ENCODE measurements around the gene RETREG1. TPM values are rescaled to one million over a fixed set of nuclear protein-coding genes. Genes with fewer than 3 reads are reported as not detected.
"Not testable (repeated sequence)": the region's sequence is repeated elsewhere in the genome, so short reads cannot be mapped to it uniquely, and the experiment has no call there.

Gene RETREG1
- total RNA-seq, 2 experiments from 2014 or later: 17.7 to 23.3 TPM

DNA sequence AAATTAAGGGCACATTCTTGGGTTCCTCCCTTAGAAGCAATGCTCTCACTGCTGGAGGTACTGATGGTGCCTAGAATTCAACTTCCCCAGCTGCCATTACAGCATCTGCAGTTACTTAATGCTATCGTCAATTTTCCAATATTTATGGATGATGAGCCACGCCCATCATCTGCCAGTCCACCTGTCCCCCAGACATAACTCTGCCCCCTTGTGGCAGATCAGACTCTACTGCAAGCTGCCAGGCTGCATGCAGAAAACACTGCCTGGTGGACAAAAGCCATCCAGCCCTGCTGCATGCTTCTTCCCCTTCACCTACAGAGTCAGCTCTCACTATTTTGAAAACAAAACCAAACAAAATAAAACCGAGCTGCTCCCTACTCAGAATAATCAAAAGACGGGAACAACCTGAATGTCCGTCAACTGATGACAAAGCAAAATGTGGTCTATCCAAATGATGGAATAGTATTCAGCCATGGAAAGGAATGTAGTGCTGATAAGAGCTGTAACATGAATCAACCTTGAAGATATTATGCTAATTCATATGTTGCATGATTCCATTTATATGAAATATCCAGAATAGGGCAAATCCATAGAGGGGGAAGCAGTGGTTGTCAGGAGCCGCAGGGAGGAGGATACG lies 66.4 kb downstream of the RETREG1 start:
- CTCF ChIA-PET: interaction anchor here (0.6 to 3.0 kb wide), 14 partner anchors 9 to 256 kb away, joined by 3 to 17 read pairs (median 3); no protein-coding TSS in a partner anchor
- peaks cover 37% of the 10 kb centered on the region for H3K4me1 Mint-ChIP-seq
- ATAC-seq: peak; percentile 62
- no peak overlapping the region for H3K27ac Mint-ChIP-seq
- H3K36me3 Mint-ChIP-seq (ENCODE audit: low read depth): no peaks in the 10 kb centered on the region
- H3K4me3 Mint-ChIP-seq: no peak overlapping the region
- no peaks in the 10 kb centered on the region for H3K9me3 Mint-ChIP-seq (ENCODE audit: low read depth)
- peak; percentile 63 for DNase-seq
- POLR2A ChIA-PET: no interaction called here
- intact Hi-C loops (cut with DNase I, micrococcal nuclease): loop anchor here (1.0 to 5.0 kb wide), 5 partner anchors 61 to 390 kb away; partner anchors contain the start of gene ZNF622 (in 1 of the 2)
- H3K27me3 Mint-ChIP-seq: no peaks in the 10 kb centered on the region

DNA sequence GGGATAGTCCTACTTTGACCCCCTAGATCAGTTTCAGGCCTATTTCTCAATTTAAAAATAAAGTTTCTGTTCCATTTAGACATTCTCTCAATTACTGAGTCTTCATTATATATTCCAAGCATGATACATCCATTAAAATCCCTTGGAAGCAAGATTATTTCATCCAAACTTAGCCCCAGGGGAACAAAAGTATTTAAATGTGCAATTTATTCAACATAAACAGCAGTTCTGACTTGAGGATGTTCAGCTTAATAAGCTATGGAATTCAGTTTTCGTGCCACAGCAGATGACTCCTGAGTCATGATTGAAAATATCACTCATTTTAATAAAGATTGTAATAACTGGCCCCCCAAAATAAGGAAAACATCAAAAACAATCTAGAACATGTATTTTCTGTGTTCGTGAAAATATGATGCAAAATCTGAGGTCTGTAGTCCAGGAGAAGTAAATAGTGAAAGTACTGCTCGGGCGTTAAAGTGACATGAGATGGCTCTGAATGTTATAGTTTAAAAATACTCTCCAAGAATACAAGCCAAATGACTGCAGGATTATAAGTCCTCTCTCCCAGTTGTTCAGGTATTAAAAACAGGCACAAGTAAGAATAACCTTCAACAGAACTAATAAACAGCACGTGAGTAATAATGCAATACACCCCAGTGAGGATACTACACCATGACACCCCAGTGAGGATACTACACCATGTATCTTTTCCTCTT lies 67.1 kb downstream of the RETREG1 start:
- Mint-ChIP-seq H3K4me3 (no peak overlapping the region), H3K27me3 (no peaks in the 10 kb centered on the region), H3K4me1 (peaks cover 37% of the 10 kb centered on the region), H3K36me3 (ENCODE audit: low read depth) (no peaks in the 10 kb centered on the region), H3K27ac (no peak overlapping the region), H3K9me3 (ENCODE audit: low read depth) (no peaks in the 10 kb centered on the region)
- ATAC-seq (no peak), DNase-seq (no peak)
- ChIA-PET CTCF (interaction anchor here (0.8 to 2.1 kb wide), 9 partner anchors 9 to 177 kb away, joined by 3 to 6 read pairs (median 3); no protein-coding TSS in a partner anchor), POLR2A (no interaction called here)
- intact Hi-C loops (cut with DNase I, micrococcal nuclease): loop anchor here (1.0 to 5.0 kb wide), 5 partner anchors 60 to 389 kb away; partner anchors contain the start of gene ZNF622 (in 1 of the 2)

DNA sequence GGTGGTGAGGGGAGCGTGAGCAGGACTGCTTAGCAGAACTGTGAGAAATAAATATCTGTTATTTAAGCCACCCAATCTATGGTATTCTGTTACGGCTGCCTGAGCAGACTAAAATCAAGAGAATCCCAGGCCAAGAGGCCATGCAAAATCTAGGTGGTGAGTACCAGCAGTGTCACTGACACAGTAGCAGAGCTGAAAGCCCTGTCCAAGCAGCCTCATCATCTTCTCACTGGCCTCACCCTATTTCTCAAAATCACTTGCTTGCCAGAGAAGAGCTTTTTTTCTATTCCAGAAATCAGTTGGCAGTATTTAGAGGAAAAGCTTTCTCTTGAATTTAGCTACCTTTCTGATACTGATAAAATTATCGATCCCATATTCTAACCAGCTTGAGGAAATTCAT lies 68.0 kb downstream of the RETREG1 start:
- CTCF ChIA-PET: interaction anchor here (0.8 to 1.7 kb wide), 6 partner anchors 10 to 117 kb away, joined by 3 to 5 read pairs (median 4); no protein-coding TSS in a partner anchor
- no peak for DNase-seq
- H3K36me3 Mint-ChIP-seq (ENCODE audit: low read depth): peaks cover 2% of the 10 kb centered on the region
- no peaks in the 10 kb centered on the region for H3K27me3 Mint-ChIP-seq
- intact Hi-C loops (cut with DNase I, micrococcal nuclease): no loop called here
- ATAC-seq: no peak
- peaks cover 40% of the 10 kb centered on the region for H3K4me1 Mint-ChIP-seq
- H3K27ac Mint-ChIP-seq: no peak overlapping the region
- H3K4me3 Mint-ChIP-seq: no peak overlapping the region
- POLR2A ChIA-PET: no interaction called here
- no peaks in the 10 kb centered on the region for H3K9me3 Mint-ChIP-seq (ENCODE audit: low read depth)

DNA sequence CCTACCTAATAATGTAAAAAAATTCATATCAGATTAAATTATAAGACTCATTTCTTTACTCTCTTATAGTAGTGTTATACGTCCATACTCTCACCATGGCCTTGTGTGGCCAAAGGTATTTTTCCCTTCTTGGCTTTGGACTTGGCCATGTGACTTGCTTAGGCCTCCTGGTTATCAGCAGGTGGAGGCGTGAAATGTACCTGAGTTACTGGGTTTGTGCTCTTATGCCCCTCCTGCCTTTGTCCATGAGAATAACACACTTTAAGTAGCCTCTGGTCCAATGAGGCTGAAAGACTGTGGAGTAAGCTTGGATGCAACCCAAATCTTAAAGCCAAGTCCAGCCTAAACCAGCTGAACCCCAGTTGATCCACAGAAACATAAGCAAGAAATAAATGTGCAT lies 68.7 kb downstream of the RETREG1 start:
- POLR2A ChIA-PET: no interaction called here
- Mint-ChIP-seq H3K36me3 (ENCODE audit: low read depth) (peaks cover 2% of the 10 kb centered on the region), H3K27ac (no peak overlapping the region), H3K27me3 (no peaks in the 10 kb centered on the region), H3K4me3 (no peak overlapping the region), H3K9me3 (ENCODE audit: low read depth) (no peaks in the 10 kb centered on the region), H3K4me1 (peaks cover 46% of the 10 kb centered on the region)
- no peak for DNase-seq
- intact Hi-C loops (cut with DNase I, micrococcal nuclease): no loop called here
- CTCF ChIA-PET: interaction anchor here (1.0 kb wide), 1 partner anchor 78 kb away, joined by 3 read pairs; no protein-coding TSS in a partner anchor
- ATAC-seq: no peak

DNA sequence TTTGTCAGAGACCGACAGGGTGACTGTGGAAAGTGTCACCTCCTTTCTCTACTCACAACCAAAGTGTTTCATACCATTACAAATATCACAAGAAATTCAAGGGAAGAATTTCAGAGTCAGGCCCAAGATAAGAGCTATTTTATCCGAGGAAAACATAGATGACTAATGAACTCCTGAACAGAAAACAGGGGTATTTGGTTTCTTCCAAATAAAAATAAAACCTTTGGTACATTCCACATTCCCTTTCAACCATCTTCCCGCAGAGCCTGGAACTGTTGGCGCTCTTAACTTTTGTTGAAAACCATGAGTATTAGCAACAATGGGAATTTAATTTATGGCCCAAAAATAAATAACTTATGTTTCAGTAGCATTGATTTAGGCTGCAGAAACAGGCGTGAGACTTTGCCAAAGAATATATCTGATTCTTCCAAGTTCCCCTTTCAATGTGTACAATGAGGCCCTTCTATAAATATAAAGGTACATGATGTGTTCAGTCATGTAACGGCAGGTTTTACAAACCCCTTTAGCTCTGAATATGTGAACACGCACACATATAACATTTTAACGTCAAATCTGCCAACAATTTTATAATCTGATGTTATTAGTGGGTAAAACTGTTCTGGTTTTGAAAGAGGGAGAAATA lies 69.5 kb downstream of the RETREG1 start:
- intact Hi-C loops (cut with DNase I, micrococcal nuclease): no loop called here
- CTCF ChIA-PET: interaction anchor here (0.8 to 1.1 kb wide), 4 partner anchors 9 to 387 kb away, joined by 3 to 5 read pairs (median 4); no protein-coding TSS in a partner anchor
- H3K27ac Mint-ChIP-seq: no peak overlapping the region

DNA sequence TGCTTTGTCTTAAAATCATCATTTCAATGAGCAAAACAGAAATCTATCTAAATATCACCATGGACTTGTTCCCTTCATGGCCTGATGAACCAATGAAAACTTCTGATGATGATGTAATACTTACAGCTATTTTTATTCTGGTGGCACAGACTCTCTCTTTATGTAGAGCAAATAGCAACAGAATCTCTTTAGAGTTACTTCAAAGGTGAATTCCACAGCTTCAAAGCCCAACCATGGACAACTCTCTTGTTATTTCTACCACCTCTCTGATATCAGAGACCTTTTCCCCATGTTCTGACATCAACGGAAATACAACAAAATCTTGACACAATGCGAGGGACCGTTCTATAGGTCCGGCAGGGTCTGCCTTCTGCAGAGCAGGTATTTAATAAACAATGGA lies 70.1 kb downstream of the RETREG1 start:
- ChIA-PET CTCF (interaction anchor here (0.9 to 1.1 kb wide), 3 partner anchors 9 to 386 kb away, joined by 3 to 5 read pairs (median 4); no protein-coding TSS in a partner anchor), POLR2A (no interaction called here)
- Mint-ChIP-seq H3K4me1 (peaks cover 48% of the 10 kb centered on the region), H3K9me3 (ENCODE audit: low read depth) (no peaks in the 10 kb centered on the region), H3K27ac (no peak overlapping the region), H3K4me3 (no peak overlapping the region), H3K36me3 (ENCODE audit: low read depth) (peaks cover 2% of the 10 kb centered on the region), H3K27me3 (no peaks in the 10 kb centered on the region)
- ATAC-seq (no peak), DNase-seq (no peak)
- intact Hi-C loops (cut with DNase I, micrococcal nuclease): no loop called here

More for the DNA sequence above, 69.5 kb downstream of the RETREG1 start:
- H3K9me3 Mint-ChIP-seq (ENCODE audit: low read depth): no peaks in the 10 kb centered on the region
- peaks cover 44% of the 10 kb centered on the region for H3K4me1 Mint-ChIP-seq
- H3K4me3 Mint-ChIP-seq: no peak overlapping the region
- no peak for DNase-seq
- no peaks in the 10 kb centered on the region for H3K27me3 Mint-ChIP-seq
- POLR2A ChIA-PET: no interaction called here
- no peak for ATAC-seq
- H3K36me3 Mint-ChIP-seq (ENCODE audit: low read depth): peaks cover 2% of the 10 kb centered on the region

DNA sequence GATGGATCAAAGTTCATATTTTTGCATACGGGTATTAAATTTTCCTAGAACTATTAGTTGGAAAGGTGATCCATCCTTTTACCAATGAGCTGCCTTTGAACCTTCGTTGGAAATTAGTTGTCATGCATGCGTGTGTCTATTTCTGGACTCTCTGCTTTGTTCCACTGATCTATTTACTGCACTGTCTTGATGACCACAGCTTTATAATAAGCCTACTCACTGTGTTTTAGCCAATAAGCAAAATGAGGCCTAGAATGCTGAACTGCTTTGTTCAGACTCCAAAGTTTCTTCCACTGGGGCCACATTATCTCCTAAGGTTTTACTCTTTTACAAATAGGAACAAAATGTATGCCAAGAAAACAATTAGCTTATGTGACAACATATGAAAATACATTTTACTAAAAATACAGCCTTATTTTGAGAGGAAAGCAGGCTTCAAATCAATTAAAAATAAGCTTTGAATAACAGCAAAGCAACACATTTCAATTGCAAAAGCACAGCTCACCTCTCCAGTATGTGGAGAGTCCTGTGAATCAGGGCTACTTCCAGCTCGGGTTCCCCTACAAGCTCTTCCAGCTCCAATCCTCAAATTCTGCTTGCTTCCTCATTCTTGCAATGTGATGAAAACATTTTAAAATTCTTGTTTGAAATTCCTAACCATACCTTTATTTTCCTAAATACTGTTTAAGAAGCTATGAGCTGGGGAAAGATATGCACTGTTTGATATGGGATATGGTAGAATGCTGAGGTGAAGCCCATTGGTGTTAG lies 72.0 kb downstream of the RETREG1 start:
- no peaks in the 10 kb centered on the region for H3K9me3 Mint-ChIP-seq (ENCODE audit: low read depth)
- peaks cover 2% of the 10 kb centered on the region for H3K36me3 Mint-ChIP-seq (ENCODE audit: low read depth)
- DNase-seq: no peak
- H3K27me3 Mint-ChIP-seq: no peaks in the 10 kb centered on the region
- no peak overlapping the region for H3K27ac Mint-ChIP-seq
- ATAC-seq: no peak
- CTCF ChIA-PET: interaction anchor here (0.9 to 2.1 kb wide), 3 partner anchors 8 to 45 kb away, joined by 3 to 10 read pairs (median 7); no protein-coding TSS in a partner anchor
- POLR2A ChIA-PET: no interaction called here
- no peak overlapping the region for H3K4me3 Mint-ChIP-seq
- intact Hi-C loops (cut with DNase I, micrococcal nuclease): no loop called here
- peaks cover 52% of the 10 kb centered on the region for H3K4me1 Mint-ChIP-seq

DNA sequence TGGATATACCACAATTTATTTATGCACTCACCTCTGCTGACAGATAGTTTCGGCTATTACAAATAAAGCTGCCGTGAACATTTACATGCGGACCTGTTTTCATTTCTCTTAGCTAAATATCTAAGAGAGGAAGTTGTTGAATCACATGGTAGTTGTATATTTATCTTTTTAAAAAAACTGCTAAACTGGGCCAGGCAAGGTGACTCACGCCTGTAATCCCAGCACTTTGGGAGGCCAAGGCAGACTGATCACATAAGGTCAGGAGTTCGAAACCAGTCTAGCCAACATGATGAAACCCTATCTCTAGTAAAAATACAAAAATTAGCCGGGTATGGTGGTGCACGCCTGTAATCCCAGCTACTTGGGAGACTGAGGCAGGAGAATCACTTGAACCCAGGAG lies 73.6 kb downstream of the RETREG1 start:
- CTCF ChIA-PET: interaction anchor here (0.6 to 0.9 kb wide), 3 partner anchors 8 to 661 kb away, joined by 3 to 4 read pairs (median 3); no protein-coding TSS in a partner anchor
- H3K4me1 Mint-ChIP-seq: peaks cover 57% of the 10 kb centered on the region
- H3K27ac Mint-ChIP-seq; H3K4me3 Mint-ChIP-seq; H3K27me3 Mint-ChIP-seq; H3K9me3 Mint-ChIP-seq (ENCODE audit: low read depth); POLR2A ChIA-PET; intact Hi-C loops (cut with DNase I, micrococcal nuclease); H3K36me3 Mint-ChIP-seq (ENCODE audit: low read depth); DNase-seq; ATAC-seq: not testable (repeated sequence)

DNA sequence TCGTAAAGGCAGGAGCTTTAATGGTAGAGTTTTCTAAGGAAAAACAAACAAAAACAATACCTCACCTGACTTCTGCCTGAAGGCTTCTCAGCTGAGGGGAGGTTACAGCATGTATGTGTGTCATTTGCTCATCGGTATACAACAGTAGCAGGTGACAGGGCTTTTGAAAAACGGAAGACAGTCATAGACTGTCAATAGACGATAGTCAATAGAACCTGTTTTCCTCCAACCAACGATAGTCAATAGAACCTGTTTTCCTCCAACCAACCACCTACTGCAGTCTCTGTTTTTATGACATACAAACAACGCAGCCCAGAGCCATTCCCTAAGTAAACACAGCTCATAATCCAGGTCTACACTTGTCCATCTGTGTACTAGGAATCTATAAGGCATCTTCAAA lies 74.6 kb downstream of the RETREG1 start:
- Mint-ChIP-seq H3K27ac (no peak overlapping the region), H3K36me3 (ENCODE audit: low read depth) (peaks cover 4% of the 10 kb centered on the region), H3K27me3 (no peaks in the 10 kb centered on the region), H3K4me3 (no peak overlapping the region), H3K9me3 (ENCODE audit: low read depth) (no peaks in the 10 kb centered on the region), H3K4me1 (peaks cover 63% of the 10 kb centered on the region)
- intact Hi-C loops (cut with DNase I, micrococcal nuclease): no loop called here
- no peak for ATAC-seq
- ChIA-PET POLR2A (no interaction called here), CTCF (interaction anchor here (0.6 to 0.7 kb wide), 3 partner anchors 9 to 24 kb away, joined by 3 read pairs; no protein-coding TSS in a partner anchor)
- DNase-seq: no peak

DNA sequence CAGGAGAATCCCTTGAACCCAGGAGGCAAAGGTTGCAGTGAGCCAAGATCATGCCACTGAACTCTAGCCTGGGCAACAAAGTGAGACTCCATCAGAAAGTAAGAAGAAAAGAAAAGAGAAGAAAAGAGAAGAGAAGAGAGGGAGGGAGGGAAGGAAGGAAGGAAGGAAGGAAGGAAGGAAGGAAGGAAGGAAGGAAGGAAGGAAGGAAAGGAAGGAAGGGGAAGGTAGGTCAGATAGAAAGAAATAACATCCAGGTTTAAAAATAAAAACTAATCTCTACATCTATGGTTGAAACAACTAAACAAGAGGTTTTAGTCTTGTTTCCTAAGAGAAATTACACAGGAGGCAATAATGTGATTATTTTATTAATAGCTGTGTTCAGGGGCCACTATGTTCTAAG lies 75.2 kb downstream of the RETREG1 start:
- intact Hi-C loops (cut with DNase I, micrococcal nuclease); POLR2A ChIA-PET; ATAC-seq; H3K27me3 Mint-ChIP-seq; H3K27ac Mint-ChIP-seq; H3K4me3 Mint-ChIP-seq; H3K9me3 Mint-ChIP-seq (ENCODE audit: low read depth); H3K36me3 Mint-ChIP-seq (ENCODE audit: low read depth); DNase-seq: not testable (repeated sequence)
- peaks cover 57% of the 10 kb centered on the region for H3K4me1 Mint-ChIP-seq
- CTCF ChIA-PET: interaction anchor here (0.6 to 0.7 kb wide), 3 partner anchors 10 to 25 kb away, joined by 3 read pairs; no protein-coding TSS in a partner anchor

DNA sequence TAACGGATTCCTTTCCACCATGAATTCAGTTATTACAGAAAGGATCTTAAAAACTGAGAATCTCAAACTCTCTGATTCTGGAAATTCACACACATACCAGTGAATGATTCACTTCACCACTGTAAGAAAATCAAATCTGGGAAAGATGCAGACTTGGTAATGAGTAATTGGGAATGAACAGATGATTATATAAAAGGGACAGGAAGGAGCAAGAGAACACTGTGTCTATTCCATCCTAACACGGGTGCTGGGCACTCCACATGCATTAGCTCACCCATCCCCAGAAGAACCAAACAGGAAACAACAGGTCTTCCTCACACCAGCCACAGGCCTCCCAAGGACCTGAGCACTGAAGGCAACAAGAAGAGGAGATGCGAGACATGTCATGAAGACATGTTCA lies 76.4 kb downstream of the RETREG1 start:
- POLR2A ChIA-PET: no interaction called here
- Mint-ChIP-seq H3K27ac (peak overlapping the region; percentile 3), H3K4me3 (no peak overlapping the region), H3K27me3 (no peaks in the 10 kb centered on the region), H3K36me3 (ENCODE audit: low read depth) (peaks cover 9% of the 10 kb centered on the region), H3K9me3 (ENCODE audit: low read depth) (no peaks in the 10 kb centered on the region), H3K4me1 (peaks cover 58% of the 10 kb centered on the region)
- DNase-seq (no peak), ATAC-seq (no peak)
- CTCF ChIA-PET: no interaction called here
- intact Hi-C loops (cut with DNase I, micrococcal nuclease): no loop called here

Measured in activated CD4-positive, alpha-beta T cell treated with anti-CD3 and anti-CD28 coated beads for 36 hours (primary cell).